Measurements from ENCODE around the gene TMEM176A.

TMEM176A gene

GRCh38 chr7:150826061-150826849 lies 25.7 kb downstream of the TMEM176A start:
- no peak for DNase-seq (ENCODE audit: insufficient read length)
- FAIRE-seq = no peak
- TF ChIP-seq POLR2A (IDR thresholded peaks at IDR 0.05; ENCODE audit: low read depth, low read length) = no peak
- TF ChIP-seq TAF1 (IDR thresholded peaks at IDR 0.05; ENCODE audit: borderline replicate concordance, low read depth, low read length) = no peak
- no peak for TF ChIP-seq POLR2AphosphoS5 (IDR thresholded peaks at IDR 0.05; ENCODE audit: low read depth, low read length)

GRCh38 chr7:150828384-150828783 lies 27.8 kb downstream of the TMEM176A start:
- TF ChIP-seq POLR2A (IDR thresholded peaks at IDR 0.05; ENCODE audit: low read depth, low read length) (no peak), TAF1 (IDR thresholded peaks at IDR 0.05; ENCODE audit: borderline replicate concordance, low read depth, low read length) (no peak), POLR2AphosphoS5 (IDR thresholded peaks at IDR 0.05; ENCODE audit: low read depth, low read length) (no peak)
- no peak for DNase-seq (ENCODE audit: insufficient read length)
- FAIRE-seq = no peak

GRCh38 chr7:150829426-150829825 lies 28.9 kb downstream of the TMEM176A start:
- FAIRE-seq = no peak
- TF ChIP-seq POLR2AphosphoS5 (IDR thresholded peaks at IDR 0.05; ENCODE audit: low read depth, low read length) (no peak), TAF1 (IDR thresholded peaks at IDR 0.05; ENCODE audit: borderline replicate concordance, low read depth, low read length) (no peak), POLR2A (IDR thresholded peaks at IDR 0.05; ENCODE audit: low read depth, low read length) (no peak)
- no peak for DNase-seq (ENCODE audit: insufficient read length)

GRCh38 chr7:150830937-150831336 lies 30.4 kb downstream of the TMEM176A start:
- FAIRE-seq (no peak), DNase-seq (ENCODE audit: insufficient read length) (no peak)
- no peak for TF ChIP-seq POLR2AphosphoS5 (IDR thresholded peaks at IDR 0.05; ENCODE audit: low read depth, low read length)
- no peak for TF ChIP-seq POLR2A (IDR thresholded peaks at IDR 0.05; ENCODE audit: low read depth, low read length)
- TF ChIP-seq TAF1 (IDR thresholded peaks at IDR 0.05; ENCODE audit: borderline replicate concordance, low read depth, low read length) = no peak

GRCh38 chr7:150831851-150832250 lies 31.3 kb downstream of the TMEM176A start:
- no peak for TF ChIP-seq POLR2AphosphoS5 (IDR thresholded peaks at IDR 0.05; ENCODE audit: low read depth, low read length)
- TF ChIP-seq TAF1 (IDR thresholded peaks at IDR 0.05; ENCODE audit: borderline replicate concordance, low read depth, low read length) = no peak
- TF ChIP-seq POLR2A (IDR thresholded peaks at IDR 0.05; ENCODE audit: low read depth, low read length) = no peak
- DNase-seq (ENCODE audit: insufficient read length) (no peak), FAIRE-seq (no peak)

GRCh38 chr7:150835019-150835418 lies 34.5 kb downstream of the TMEM176A start:
- no peak for DNase-seq (ENCODE audit: insufficient read length)
- TF ChIP-seq TAF1 (IDR thresholded peaks at IDR 0.05; ENCODE audit: borderline replicate concordance, low read depth, low read length) = no peak
- no peak for TF ChIP-seq POLR2A (IDR thresholded peaks at IDR 0.05; ENCODE audit: low read depth, low read length)
- TF ChIP-seq POLR2AphosphoS5 (IDR thresholded peaks at IDR 0.05; ENCODE audit: low read depth, low read length) = no peak
- FAIRE-seq = no peak

GRCh38 chr7:150835702-150836280 lies 35.2 kb downstream of the TMEM176A start:
- no peak for FAIRE-seq
- no peak for TF ChIP-seq TAF1 (IDR thresholded peaks at IDR 0.05; ENCODE audit: borderline replicate concordance, low read depth, low read length)
- no peak for TF ChIP-seq POLR2A (IDR thresholded peaks at IDR 0.05; ENCODE audit: low read depth, low read length)
- no peak for TF ChIP-seq POLR2AphosphoS5 (IDR thresholded peaks at IDR 0.05; ENCODE audit: low read depth, low read length)
- no peak for DNase-seq (ENCODE audit: insufficient read length)

GRCh38 chr7:150838965-150839650 lies 38.5 kb downstream of the TMEM176A start:
- no peak for FAIRE-seq
- TF ChIP-seq POLR2A (IDR thresholded peaks at IDR 0.05; ENCODE audit: low read depth, low read length) = no peak
- TF ChIP-seq TAF1 (IDR thresholded peaks at IDR 0.05; ENCODE audit: borderline replicate concordance, low read depth, low read length) = no peak
- no peak for TF ChIP-seq POLR2AphosphoS5 (IDR thresholded peaks at IDR 0.05; ENCODE audit: low read depth, low read length)
- DNase-seq (ENCODE audit: insufficient read length) = no peak

- no peak for FAIRE-seq
Measured at GRCh38 chr7:150842018-150842417, 41.4 kb downstream of the TMEM176A start.

GRCh38 chr7:150842716-150843115 lies 42.1 kb downstream of the TMEM176A start:
- TF ChIP-seq TAF1 (IDR thresholded peaks at IDR 0.05; ENCODE audit: borderline replicate concordance, low read depth, low read length) (no peak), POLR2A (IDR thresholded peaks at IDR 0.05; ENCODE audit: low read depth, low read length) (no peak), POLR2AphosphoS5 (IDR thresholded peaks at IDR 0.05; ENCODE audit: low read depth, low read length) (no peak)
- no peak for FAIRE-seq

More at GRCh38 chr7:150842018-150842417, 41.4 kb downstream of the TMEM176A start:
- no peak for DNase-seq (ENCODE audit: insufficient read length)
- TF ChIP-seq TAF1 (IDR thresholded peaks at IDR 0.05; ENCODE audit: borderline replicate concordance, low read depth, low read length) (no peak), POLR2A (IDR thresholded peaks at IDR 0.05; ENCODE audit: low read depth, low read length) (no peak), POLR2AphosphoS5 (IDR thresholded peaks at IDR 0.05; ENCODE audit: low read depth, low read length) (no peak)

GRCh38 chr7:150845421-150845861 lies 44.9 kb downstream of the TMEM176A start:
- FAIRE-seq (no peak), DNase-seq (ENCODE audit: insufficient read length) (no peak)
- TF ChIP-seq TAF1 (IDR thresholded peaks at IDR 0.05; ENCODE audit: borderline replicate concordance, low read depth, low read length) (no peak), POLR2A (IDR thresholded peaks at IDR 0.05; ENCODE audit: low read depth, low read length) (no peak), POLR2AphosphoS5 (IDR thresholded peaks at IDR 0.05; ENCODE audit: low read depth, low read length) (no peak)

More at GRCh38 chr7:150842716-150843115, 42.1 kb downstream of the TMEM176A start:
- DNase-seq (ENCODE audit: insufficient read length) = no peak

All from GM12892 (cell line).